Measurements from ENCODE around the gene WDR37.
"Not testable (repeated sequence)": the region's sequence is repeated elsewhere in the genome, so short reads cannot be mapped to it uniquely, and the experiment has no call there.

DNA sequence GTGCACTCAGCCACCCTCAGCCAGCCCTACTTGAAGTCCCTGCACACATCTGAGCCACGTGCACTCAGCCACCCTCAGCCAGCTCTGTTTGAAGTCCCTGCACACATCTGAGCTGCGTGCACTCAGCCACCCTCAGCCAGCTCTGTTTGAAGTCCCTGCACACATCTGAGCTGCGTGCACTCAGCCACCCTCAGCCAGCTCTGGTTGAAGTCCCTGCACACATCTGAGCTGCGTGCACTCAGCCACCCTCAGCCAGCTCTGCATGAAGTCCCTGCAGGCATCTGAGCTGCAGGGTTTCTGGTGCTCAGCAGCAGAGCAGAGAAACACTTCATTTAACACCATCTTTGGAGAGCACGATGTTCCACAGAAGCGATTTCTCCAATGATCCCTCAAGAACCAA is 62.1 kb downstream of the WDR37 start:
- TF ChIP-seq, protein P1, sequence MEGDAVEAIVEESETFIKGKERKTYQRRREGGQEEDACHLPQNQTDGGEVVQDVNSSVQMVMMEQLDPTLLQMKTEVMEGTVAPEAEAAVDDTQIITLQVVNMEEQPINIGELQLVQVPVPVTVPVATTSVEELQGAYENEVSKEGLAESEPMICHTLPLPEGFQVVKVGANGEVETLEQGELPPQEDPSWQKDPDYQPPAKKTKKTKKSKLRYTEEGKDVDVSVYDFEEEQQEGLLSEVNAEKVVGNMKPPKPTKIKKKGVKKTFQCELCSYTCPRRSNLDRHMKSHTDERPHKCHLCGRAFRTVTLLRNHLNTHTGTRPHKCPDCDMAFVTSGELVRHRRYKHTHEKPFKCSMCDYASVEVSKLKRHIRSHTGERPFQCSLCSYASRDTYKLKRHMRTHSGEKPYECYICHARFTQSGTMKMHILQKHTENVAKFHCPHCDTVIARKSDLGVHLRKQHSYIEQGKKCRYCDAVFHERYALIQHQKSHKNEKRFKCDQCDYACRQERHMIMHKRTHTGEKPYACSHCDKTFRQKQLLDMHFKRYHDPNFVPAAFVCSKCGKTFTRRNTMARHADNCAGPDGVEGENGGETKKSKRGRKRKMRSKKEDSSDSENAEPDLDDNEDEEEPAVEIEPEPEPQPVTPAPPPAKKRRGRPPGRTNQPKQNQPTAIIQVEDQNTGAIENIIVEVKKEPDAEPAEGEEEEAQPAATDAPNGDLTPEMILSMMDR (tag by site-specific recombination; IDR thresholded peaks at IDR 0.05), result not testable (repeated sequence)
- TF ChIP-seq, protein P2, sequence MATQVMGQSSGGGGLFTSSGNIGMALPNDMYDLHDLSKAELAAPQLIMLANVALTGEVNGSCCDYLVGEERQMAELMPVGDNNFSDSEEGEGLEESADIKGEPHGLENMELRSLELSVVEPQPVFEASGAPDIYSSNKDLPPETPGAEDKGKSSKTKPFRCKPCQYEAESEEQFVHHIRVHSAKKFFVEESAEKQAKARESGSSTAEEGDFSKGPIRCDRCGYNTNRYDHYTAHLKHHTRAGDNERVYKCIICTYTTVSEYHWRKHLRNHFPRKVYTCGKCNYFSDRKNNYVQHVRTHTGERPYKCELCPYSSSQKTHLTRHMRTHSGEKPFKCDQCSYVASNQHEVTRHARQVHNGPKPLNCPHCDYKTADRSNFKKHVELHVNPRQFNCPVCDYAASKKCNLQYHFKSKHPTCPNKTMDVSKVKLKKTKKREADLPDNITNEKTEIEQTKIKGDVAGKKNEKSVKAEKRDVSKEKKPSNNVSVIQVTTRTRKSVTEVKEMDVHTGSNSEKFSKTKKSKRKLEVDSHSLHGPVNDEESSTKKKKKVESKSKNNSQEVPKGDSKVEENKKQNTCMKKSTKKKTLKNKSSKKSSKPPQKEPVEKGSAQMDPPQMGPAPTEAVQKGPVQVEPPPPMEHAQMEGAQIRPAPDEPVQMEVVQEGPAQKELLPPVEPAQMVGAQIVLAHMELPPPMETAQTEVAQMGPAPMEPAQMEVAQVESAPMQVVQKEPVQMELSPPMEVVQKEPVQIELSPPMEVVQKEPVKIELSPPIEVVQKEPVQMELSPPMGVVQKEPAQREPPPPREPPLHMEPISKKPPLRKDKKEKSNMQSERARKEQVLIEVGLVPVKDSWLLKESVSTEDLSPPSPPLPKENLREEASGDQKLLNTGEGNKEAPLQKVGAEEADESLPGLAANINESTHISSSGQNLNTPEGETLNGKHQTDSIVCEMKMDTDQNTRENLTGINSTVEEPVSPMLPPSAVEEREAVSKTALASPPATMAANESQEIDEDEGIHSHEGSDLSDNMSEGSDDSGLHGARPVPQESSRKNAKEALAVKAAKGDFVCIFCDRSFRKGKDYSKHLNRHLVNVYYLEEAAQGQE (tag by site-specific recombination; IDR thresholded peaks at IDR 0.05), result not testable (repeated sequence)
- not testable (repeated sequence) for TF ChIP-seq ZNF114 (tag by site-specific recombination; IDR thresholded peaks at IDR 0.05); ZNF843 (tag by site-specific recombination; IDR thresholded peaks at IDR 0.05); ZNF274 (IDR thresholded peaks at IDR 0.05; ENCODE audit: low read length); ZNF274 (tag by site-specific recombination; IDR thresholded peaks at IDR 0.05; ENCODE audit: borderline replicate concordance); ZNF521 (tag by site-specific recombination; IDR thresholded peaks at IDR 0.05); ZNF324 (tag by site-specific recombination; IDR thresholded peaks at IDR 0.05); ZNF670 (tag by site-specific recombination; IDR thresholded peaks at IDR 0.05; ENCODE audit: low read depth); ZNF558 (tag by site-specific recombination; IDR thresholded peaks at IDR 0.05)
- TF ChIP-seq, protein P3, sequence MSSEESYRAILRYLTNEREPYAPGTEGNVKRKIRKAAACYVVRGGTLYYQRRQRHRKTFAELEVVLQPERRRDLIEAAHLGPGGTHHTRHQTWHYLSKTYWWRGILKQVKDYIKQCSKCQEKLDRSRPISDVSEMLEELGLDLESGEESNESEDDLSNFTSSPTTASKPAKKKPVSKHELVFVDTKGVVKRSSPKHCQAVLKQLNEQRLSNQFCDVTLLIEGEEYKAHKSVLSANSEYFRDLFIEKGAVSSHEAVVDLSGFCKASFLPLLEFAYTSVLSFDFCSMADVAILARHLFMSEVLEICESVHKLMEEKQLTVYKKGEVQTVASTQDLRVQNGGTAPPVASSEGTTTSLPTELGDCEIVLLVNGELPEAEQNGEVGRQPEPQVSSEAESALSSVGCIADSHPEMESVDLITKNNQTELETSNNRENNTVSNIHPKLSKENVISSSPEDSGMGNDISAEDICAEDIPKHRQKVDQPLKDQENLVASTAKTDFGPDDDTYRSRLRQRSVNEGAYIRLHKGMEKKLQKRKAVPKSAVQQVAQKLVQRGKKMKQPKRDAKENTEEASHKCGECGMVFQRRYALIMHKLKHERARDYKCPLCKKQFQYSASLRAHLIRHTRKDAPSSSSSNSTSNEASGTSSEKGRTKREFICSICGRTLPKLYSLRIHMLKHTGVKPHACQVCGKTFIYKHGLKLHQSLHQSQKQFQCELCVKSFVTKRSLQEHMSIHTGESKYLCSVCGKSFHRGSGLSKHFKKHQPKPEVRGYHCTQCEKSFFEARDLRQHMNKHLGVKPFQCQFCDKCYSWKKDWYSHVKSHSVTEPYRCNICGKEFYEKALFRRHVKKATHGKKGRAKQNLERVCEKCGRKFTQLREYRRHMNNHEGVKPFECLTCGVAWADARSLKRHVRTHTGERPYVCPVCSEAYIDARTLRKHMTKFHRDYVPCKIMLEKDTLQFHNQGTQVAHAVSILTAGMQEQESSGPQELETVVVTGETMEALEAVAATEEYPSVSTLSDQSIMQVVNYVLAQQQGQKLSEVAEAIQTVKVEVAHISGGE (tag by site-specific recombination; conservative IDR thresholded peaks at IDR 0.05; ENCODE audit: low read depth), result not testable (repeated sequence)
- TF ChIP-seq, protein P4, sequence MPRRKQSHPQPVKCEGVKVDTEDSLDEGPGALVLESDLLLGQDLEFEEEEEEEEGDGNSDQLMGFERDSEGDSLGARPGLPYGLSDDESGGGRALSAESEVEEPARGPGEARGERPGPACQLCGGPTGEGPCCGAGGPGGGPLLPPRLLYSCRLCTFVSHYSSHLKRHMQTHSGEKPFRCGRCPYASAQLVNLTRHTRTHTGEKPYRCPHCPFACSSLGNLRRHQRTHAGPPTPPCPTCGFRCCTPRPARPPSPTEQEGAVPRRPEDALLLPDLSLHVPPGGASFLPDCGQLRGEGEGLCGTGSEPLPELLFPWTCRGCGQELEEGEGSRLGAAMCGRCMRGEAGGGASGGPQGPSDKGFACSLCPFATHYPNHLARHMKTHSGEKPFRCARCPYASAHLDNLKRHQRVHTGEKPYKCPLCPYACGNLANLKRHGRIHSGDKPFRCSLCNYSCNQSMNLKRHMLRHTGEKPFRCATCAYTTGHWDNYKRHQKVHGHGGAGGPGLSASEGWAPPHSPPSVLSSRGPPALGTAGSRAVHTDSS (tag by site-specific recombination; IDR thresholded peaks at IDR 0.05), result not testable (repeated sequence)
- TF ChIP-seq, protein P5, sequence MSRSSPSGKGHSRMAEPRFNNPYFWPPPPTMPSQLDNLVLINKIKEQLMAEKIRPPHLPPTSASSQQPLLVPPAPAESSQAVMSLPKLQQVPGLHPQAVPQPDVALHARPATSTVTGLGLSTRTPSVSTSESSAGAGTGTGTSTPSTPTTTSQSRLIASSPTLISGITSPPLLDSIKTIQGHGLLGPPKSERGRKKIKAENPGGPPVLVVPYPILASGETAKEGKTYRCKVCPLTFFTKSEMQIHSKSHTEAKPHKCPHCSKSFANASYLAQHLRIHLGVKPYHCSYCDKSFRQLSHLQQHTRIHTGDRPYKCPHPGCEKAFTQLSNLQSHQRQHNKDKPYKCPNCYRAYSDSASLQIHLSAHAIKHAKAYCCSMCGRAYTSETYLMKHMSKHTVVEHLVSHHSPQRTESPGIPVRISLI (tag by site-specific recombination; IDR thresholded peaks at IDR 0.05), result not testable (repeated sequence)

All from HEK293 (cell line).